SK-N-SH (cell line): ENCODE data around the gene MARCHF4. TPM values are rescaled to one million over a fixed set of nuclear protein-coding genes. Genes with fewer than 3 reads are reported as not detected.

Source experiments
- CTCF ChIA-PET: fragments of 300-600, 350-600 bp; formaldehyde crosslinking; extraction: SDS; loops from one replicate; lab custom pipeline; 2021; lab: Yijun Ruan, JAX
- POLR2A ChIA-PET: fragments of 350-600 bp; sonication (Branson Sonifier 250); formaldehyde crosslinking; extraction: SDS; loops from one replicate; lab custom pipeline; 2020; ENCODE audit warnings: antibody characterized with exemption, inconsistent platforms; lab: Yijun Ruan, JAX
- DNase-seq: peaks from one replicate; pipeline ENCODE4 v3.0.0; 2012
- H2AFZ ChIP-seq: fragments of 200-600 bp; sonication (generic); 2 replicates; pipeline ENCODE4 v1.8.1; 2016; ENCODE audit warnings: antibody characterized with exemption, mild to moderate bottlenecking, low read depth
- H3F3A ChIP-seq: fragments of 200-600 bp; sonication (generic); replicated peaks from 2 replicates; pipeline ENCODE3; 2016; ENCODE audit warnings: antibody characterized with exemption, mild to moderate bottlenecking; ENCODE audit not compliant: insufficient read depth
- H3K27ac ChIP-seq, 2 experiments: fragments of 200-500 bp in 1 of 2; fragments of 200-600 bp in 1 of 2; sonication (Bioruptor generic) in 1 of 2; sonication (generic), shearing (Covaris generic) in 1 of 2; 2 replicates each; pipeline versions ENCODE4 v1.5.1 to v1.6.1; 2014 to 2016; ENCODE audit warnings: low read depth in 2 of 2, inconsistent platforms in 1 of 2, low read length in 1 of 2, mild to moderate bottlenecking in 1 of 2, mixed read lengths in 1 of 2
- H3K27me3 ChIP-seq: fragments of 200-600 bp; sonication (generic), shearing (Covaris generic); 2 replicates; pipeline ENCODE4 v1.6.1; 2016; ENCODE audit warnings: mixed run types; ENCODE audit not compliant: insufficient read depth
- H3K36me3 ChIP-seq, 2 experiments: fragments of 200-500 bp in 1 of 2; fragments of 200-600 bp in 1 of 2; sonication (Bioruptor generic) in 1 of 2; sonication (generic) in 1 of 2; replicated peaks in 1 of 2; 2 replicates each; pipeline versions ENCODE3 to v1.5.1; 2014 to 2016; ENCODE audit warnings: low read length in 1 of 2, mild to moderate bottlenecking in 1 of 2; ENCODE audit not compliant: insufficient read depth in 2 of 2, control insufficient read depth in 1 of 2
- H3K4me1 ChIP-seq, 2 experiments: fragments of 200-500 bp in 1 of 2; fragments of 200-600 bp in 1 of 2; sonication (Bioruptor generic) in 1 of 2; sonication (generic), shearing (Covaris generic) in 1 of 2; 2 replicates each; pipeline versions ENCODE4 v1.5.1 to v1.6.1; 2014 to 2016; ENCODE audit warnings: low read depth in 1 of 2, low read length in 1 of 2, mixed run types in 1 of 2; ENCODE audit not compliant: insufficient read depth in 2 of 2, control insufficient read depth in 1 of 2
- H3K4me2 ChIP-seq: fragments of 200-600 bp; sonication (generic), shearing (Covaris generic); 2 replicates; pipeline ENCODE4 v1.6.1; 2017; ENCODE audit warnings: mixed run types
- H3K4me3 ChIP-seq, 2 experiments: fragments of 200-500 bp in 1 of 2; fragments of 200-600 bp in 1 of 2; sonication (Bioruptor generic) in 1 of 2; sonication (generic), shearing (Covaris generic) in 1 of 2; 2 replicates each; pipeline versions ENCODE4 v1.5.1 to v1.8.1; 2014 to 2016; ENCODE audit warnings: low read depth in 2 of 2, inconsistent platforms in 1 of 2, low read length in 1 of 2, mild to moderate bottlenecking in 1 of 2, mixed read lengths in 1 of 2, moderate library complexity in 1 of 2
- H3K79me2 ChIP-seq: fragments of 200-600 bp; sonication (generic); 2 replicates; pipeline ENCODE4 v1.8.1; 2017; ENCODE audit warnings: mild to moderate bottlenecking; ENCODE audit not compliant: insufficient read depth
- H3K9ac ChIP-seq: fragments of 200-600 bp; sonication (generic); 2 replicates; pipeline ENCODE4 v1.6.1; 2017; ENCODE audit warnings: mixed run types
- H3K9me2 ChIP-seq: fragments of 200-600 bp; sonication (generic); 2 replicates; pipeline ENCODE4 v1.6.1; 2017; ENCODE audit warnings: mixed run types
- H3K9me3 ChIP-seq: fragments of 200-600 bp; sonication (generic); 2 replicates; pipeline ENCODE4 v1.6.1; 2017; ENCODE audit warnings: mixed run types, mild to moderate bottlenecking, moderate library complexity
- H4K20me1 ChIP-seq: fragments of 200-600 bp; sonication (generic); 2 replicates; pipeline ENCODE4 v1.6.1; 2017; ENCODE audit warnings: mild to moderate bottlenecking, mixed run types; ENCODE audit not compliant: insufficient read depth
- CHD2 ChIP-seq: fragments of 150-350 bp; IDR thresholded peaks from 2 replicates; pipeline ENCODE4 v1.6.1; 2018; ENCODE audit warnings: low read length; ENCODE audit not compliant: partially characterized antibody
- EP300 ChIP-seq, 2 experiments: IDR thresholded peaks; 2 replicates each; pipeline versions ENCODE4 v1.4.0 to v1.6.1; 2012; ENCODE audit warnings: borderline replicate concordance in 1 of 2, low read depth in 1 of 2, low read length in 1 of 2
- EZH2phosphoT487 ChIP-seq: fragments of 200-600 bp; sonication (generic); IDR thresholded peaks from 2 replicates; pipeline ENCODE4 v1.6.1; 2017; ENCODE audit warnings: low read depth, mixed run types, mild to moderate bottlenecking, antibody characterized with exemption, moderate library complexity, borderline replicate concordance
- FOSL2 ChIP-seq: IDR thresholded peaks from 2 replicates; pipeline ENCODE4 v1.4.0; 2012; ENCODE audit warnings: low read depth, mild to moderate bottlenecking, moderate library complexity, borderline replicate concordance
- FOXJ3 ChIP-seq: sonication (generic); formaldehyde crosslinking; IDR thresholded peaks from 2 replicates; pipeline ENCODE4 v1.5.1; 2020; ENCODE audit warnings: mild to moderate bottlenecking, missing genetic modification reagents
- FOXM1 ChIP-seq: IDR thresholded peaks from 2 replicates; pipeline ENCODE4 v1.4.0; 2012; ENCODE audit warnings: low read depth, mild to moderate bottlenecking
- GABPA ChIP-seq: IDR thresholded peaks from 2 replicates; pipeline ENCODE4 v1.4.0; 2012; ENCODE audit warnings: low read depth, mild to moderate bottlenecking
- GATA2 ChIP-seq: sonication (generic); formaldehyde crosslinking; IDR thresholded peaks from 2 replicates; pipeline ENCODE4 v1.5.0; 2020; ENCODE audit warnings: mild to moderate bottlenecking, missing genetic modification reagents
- JUND ChIP-seq: IDR thresholded peaks from 2 replicates; pipeline ENCODE4 v1.4.0; 2012
- MEF2A ChIP-seq: IDR thresholded peaks from 2 replicates; pipeline ENCODE4 v1.4.0; 2012; ENCODE audit warnings: low read depth, borderline replicate concordance
- NFIC ChIP-seq: IDR thresholded peaks from 2 replicates; pipeline ENCODE4 v1.4.0; 2012; ENCODE audit warnings: borderline replicate concordance
- NRF1 ChIP-seq: IDR thresholded peaks from 2 replicates; pipeline ENCODE4 v1.6.1; 2012; ENCODE audit warnings: low read depth, mild to moderate bottlenecking, low read length
- POLR2AphosphoS5 ChIP-seq: IDR thresholded peaks from 2 replicates; pipeline ENCODE4 v1.6.1; 2012; ENCODE audit warnings: low read depth, low read length
- RXRA ChIP-seq: IDR thresholded peaks from 2 replicates; pipeline ENCODE4 v1.4.0; 2012; ENCODE audit warnings: low read depth, mild to moderate bottlenecking, borderline replicate concordance
- SIN3A ChIP-seq: IDR thresholded peaks from 2 replicates; pipeline ENCODE4 v1.6.1; 2012; ENCODE audit warnings: low read depth, mild to moderate bottlenecking, low read length, moderate library complexity, borderline replicate concordance
- SMC3 ChIP-seq: IDR thresholded peaks from 2 replicates; pipeline ENCODE4 v1.6.1; 2012; ENCODE audit warnings: low read depth, low read length, improper control_type of control experiment
- TAF1 ChIP-seq: IDR thresholded peaks from 2 replicates; pipeline ENCODE4 v1.6.1; 2012; ENCODE audit warnings: low read depth, mild to moderate bottlenecking, low read length, moderate library complexity, borderline replicate concordance
- TEAD4 ChIP-seq: IDR thresholded peaks from 2 replicates; pipeline ENCODE4 v1.4.0; 2012; ENCODE audit warnings: mild to moderate bottlenecking, borderline replicate concordance; ENCODE audit not compliant: insufficient read depth
- YY1 ChIP-seq: IDR thresholded peaks from 2 replicates; pipeline ENCODE4 v1.4.0; 2012; ENCODE audit warnings: low read depth, mild to moderate bottlenecking
- WGBS: methylation state at CpG from one replicate; pipeline ENCODE4 v1.1.6; 2017; ENCODE audit warnings: low lambda C conversion rate; 5-methylcytosine and 5-hydroxymethylcytosine counted together
- polyA plus RNA-seq, 3 experiments: library from polyadenylated mRNA; depleted of rRNA; stranded (reverse); fragments of >200 nt; gene quantifications; 2 replicates each; pipeline ENCODE4 v1.2.3, GENCODE V29; 2012
- TF ChIP-seq, protein P1 (sequence below): IDR thresholded peaks from 2 replicates; pipeline ENCODE4 v1.4.0; 2012; ENCODE audit warnings: low read depth, borderline replicate concordance
- TF ChIP-seq, protein P2 (sequence below): IDR thresholded peaks from 2 replicates; pipeline ENCODE4 v1.4.0; 2012; ENCODE audit warnings: low read depth, borderline replicate concordance
- TF ChIP-seq, protein P3 (sequence below): IDR thresholded peaks from 2 replicates; pipeline ENCODE4 v1.4.0; 2012; ENCODE audit warnings: low read depth
- TF ChIP-seq, protein P4 (sequence below): fragments of 200-600 bp; sonication (generic); IDR thresholded peaks from 2 replicates; pipeline ENCODE4 v1.6.1; 2017; ENCODE audit warnings: antibody characterized with exemption, mild to moderate bottlenecking, moderate library complexity
- TF ChIP-seq, protein P5 (sequence below): fragments of 150-350 bp; IDR thresholded peaks from 2 replicates; pipeline ENCODE4 v1.6.1; 2017; ENCODE audit warnings: antibody characterized with exemption, low read length, low read depth, borderline replicate concordance
- TF ChIP-seq, protein P6 (sequence below): IDR thresholded peaks from 2 replicates; pipeline ENCODE4 v1.6.1; 2012; ENCODE audit warnings: mild to moderate bottlenecking, low read depth, low read length, moderate library complexity

Gene MARCHF4
- polyA plus RNA-seq, 1 of the 3 experiments (the other 2 are of a cell fraction): 7.6 TPM

DNA sequence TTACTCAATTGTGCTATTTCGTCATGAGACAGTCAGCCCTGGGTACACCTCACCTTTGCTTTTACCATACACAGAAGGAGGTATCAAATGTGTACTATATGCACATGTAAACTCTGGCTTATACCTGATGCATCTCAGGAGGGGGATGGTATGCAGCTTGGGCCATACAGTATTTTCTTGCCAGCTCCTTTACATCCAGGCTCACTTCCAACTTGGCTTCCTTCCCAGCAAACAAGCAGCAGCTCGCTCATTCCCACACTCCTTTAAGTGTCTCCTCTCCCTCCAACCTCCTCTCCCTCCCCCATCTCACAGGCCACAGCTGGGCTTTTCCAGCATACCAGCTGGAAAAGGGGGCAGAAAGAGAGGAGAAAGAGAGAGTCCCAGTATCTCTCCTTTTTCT, 9.6 kb downstream of the MARCHF4 start:
- Histone ChIP-seq H4K20me1 (peaks cover 29% of the 10 kb centered on the region), H3K36me3 (peaks cover 0 to 8% of the 10 kb centered on the region in 2 experiments), H3K9ac (no peak overlapping the region), H3K27ac (peak overlapping the region in 1 of 2 experiments; percentile 49; a peak in 2 of 4 replicates), H3K4me3 (no peak overlapping the region), H3K9me2 (no peaks in the 10 kb centered on the region), H2AFZ (no peak overlapping the region), H3K4me2 (peak overlapping the region; percentile 4; the same call in 1 of the 2 replicates), H3F3A (no peaks in the 10 kb centered on the region), H3K9me3 (no peaks in the 10 kb centered on the region), H3K79me2 (peaks cover 97% of the 10 kb centered on the region), H3K4me1 (peaks cover 23% of the 10 kb centered on the region in 2 experiments), H3K27me3 (no peaks in the 10 kb centered on the region)
- no peak for DNase-seq
- ChIA-PET POLR2A (interaction anchor here (0.7 kb wide), 1 partner anchor 927 kb away, joined by 3 read pairs; no protein-coding TSS in a partner anchor), CTCF (no interaction called here)
- WGBS: 47% methylated on average over 2 of the region's 2 CpGs
- no peak for TF ChIP-seq SIN3A
- TF ChIP-seq EP300 (IDR thresholded peaks at IDR 0.05; ENCODE audit: borderline replicate concordance in 1 of 2, low read depth in 1 of 2, low read length in 1 of 2): peak in 1 of 2 experiments; percentile 30; a peak in 1 of 4 replicates
- TF ChIP-seq, protein P1, sequence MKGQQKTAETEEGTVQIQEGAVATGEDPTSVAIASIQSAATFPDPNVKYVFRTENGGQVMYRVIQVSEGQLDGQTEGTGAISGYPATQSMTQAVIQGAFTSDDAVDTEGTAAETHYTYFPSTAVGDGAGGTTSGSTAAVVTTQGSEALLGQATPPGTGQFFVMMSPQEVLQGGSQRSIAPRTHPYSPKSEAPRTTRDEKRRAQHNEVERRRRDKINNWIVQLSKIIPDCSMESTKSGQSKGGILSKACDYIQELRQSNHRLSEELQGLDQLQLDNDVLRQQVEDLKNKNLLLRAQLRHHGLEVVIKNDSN: no peak
- TF ChIP-seq, protein P2, sequence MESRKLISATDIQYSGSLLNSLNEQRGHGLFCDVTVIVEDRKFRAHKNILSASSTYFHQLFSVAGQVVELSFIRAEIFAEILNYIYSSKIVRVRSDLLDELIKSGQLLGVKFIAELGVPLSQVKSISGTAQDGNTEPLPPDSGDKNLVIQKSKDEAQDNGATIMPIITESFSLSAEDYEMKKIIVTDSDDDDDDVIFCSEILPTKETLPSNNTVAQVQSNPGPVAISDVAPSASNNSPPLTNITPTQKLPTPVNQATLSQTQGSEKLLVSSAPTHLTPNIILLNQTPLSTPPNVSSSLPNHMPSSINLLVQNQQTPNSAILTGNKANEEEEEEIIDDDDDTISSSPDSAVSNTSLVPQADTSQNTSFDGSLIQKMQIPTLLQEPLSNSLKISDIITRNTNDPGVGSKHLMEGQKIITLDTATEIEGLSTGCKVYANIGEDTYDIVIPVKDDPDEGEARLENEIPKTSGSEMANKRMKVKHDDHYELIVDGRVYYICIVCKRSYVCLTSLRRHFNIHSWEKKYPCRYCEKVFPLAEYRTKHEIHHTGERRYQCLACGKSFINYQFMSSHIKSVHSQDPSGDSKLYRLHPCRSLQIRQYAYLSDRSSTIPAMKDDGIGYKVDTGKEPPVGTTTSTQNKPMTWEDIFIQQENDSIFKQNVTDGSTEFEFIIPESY: no peak
- no peak for TF ChIP-seq MEF2A
- TF ChIP-seq JUND: no peak; the same call in 1 of the 2 replicates
- TF ChIP-seq YY1: no peak
- TF ChIP-seq FOXM1: no peak
- no peak for TF ChIP-seq NRF1
- TF ChIP-seq, protein P3, sequence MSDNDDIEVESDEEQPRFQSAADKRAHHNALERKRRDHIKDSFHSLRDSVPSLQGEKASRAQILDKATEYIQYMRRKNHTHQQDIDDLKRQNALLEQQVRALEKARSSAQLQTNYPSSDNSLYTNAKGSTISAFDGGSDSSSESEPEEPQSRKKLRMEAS: peak; percentile 52; the same call in 1 of the 2 replicates
- no peak for TF ChIP-seq FOXJ3 (CRISPR knock-in tag)
- TF ChIP-seq RXRA: no peak; the same call in 1 of the 2 replicates
- no peak for TF ChIP-seq POLR2AphosphoS5
- TF ChIP-seq TAF1: no peak
- TF ChIP-seq FOSL2: no peak
- TF ChIP-seq TEAD4: 0 out of 2 replicates have a peak, but pooled peaks have one; percentile 20
- TF ChIP-seq, protein P4, sequence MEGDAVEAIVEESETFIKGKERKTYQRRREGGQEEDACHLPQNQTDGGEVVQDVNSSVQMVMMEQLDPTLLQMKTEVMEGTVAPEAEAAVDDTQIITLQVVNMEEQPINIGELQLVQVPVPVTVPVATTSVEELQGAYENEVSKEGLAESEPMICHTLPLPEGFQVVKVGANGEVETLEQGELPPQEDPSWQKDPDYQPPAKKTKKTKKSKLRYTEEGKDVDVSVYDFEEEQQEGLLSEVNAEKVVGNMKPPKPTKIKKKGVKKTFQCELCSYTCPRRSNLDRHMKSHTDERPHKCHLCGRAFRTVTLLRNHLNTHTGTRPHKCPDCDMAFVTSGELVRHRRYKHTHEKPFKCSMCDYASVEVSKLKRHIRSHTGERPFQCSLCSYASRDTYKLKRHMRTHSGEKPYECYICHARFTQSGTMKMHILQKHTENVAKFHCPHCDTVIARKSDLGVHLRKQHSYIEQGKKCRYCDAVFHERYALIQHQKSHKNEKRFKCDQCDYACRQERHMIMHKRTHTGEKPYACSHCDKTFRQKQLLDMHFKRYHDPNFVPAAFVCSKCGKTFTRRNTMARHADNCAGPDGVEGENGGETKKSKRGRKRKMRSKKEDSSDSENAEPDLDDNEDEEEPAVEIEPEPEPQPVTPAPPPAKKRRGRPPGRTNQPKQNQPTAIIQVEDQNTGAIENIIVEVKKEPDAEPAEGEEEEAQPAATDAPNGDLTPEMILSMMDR: no peak
- no peak for TF ChIP-seq EZH2phosphoT487
- TF ChIP-seq GATA2 (CRISPR knock-in tag): no peak
- TF ChIP-seq NFIC: peak; percentile 95
- TF ChIP-seq, protein P5, sequence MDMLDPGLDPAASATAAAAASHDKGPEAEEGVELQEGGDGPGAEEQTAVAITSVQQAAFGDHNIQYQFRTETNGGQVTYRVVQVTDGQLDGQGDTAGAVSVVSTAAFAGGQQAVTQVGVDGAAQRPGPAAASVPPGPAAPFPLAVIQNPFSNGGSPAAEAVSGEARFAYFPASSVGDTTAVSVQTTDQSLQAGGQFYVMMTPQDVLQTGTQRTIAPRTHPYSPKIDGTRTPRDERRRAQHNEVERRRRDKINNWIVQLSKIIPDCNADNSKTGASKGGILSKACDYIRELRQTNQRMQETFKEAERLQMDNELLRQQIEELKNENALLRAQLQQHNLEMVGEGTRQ: no peak
- TF ChIP-seq GABPA: no peak
- TF ChIP-seq SMC3: no peak
- TF ChIP-seq, protein P6, sequence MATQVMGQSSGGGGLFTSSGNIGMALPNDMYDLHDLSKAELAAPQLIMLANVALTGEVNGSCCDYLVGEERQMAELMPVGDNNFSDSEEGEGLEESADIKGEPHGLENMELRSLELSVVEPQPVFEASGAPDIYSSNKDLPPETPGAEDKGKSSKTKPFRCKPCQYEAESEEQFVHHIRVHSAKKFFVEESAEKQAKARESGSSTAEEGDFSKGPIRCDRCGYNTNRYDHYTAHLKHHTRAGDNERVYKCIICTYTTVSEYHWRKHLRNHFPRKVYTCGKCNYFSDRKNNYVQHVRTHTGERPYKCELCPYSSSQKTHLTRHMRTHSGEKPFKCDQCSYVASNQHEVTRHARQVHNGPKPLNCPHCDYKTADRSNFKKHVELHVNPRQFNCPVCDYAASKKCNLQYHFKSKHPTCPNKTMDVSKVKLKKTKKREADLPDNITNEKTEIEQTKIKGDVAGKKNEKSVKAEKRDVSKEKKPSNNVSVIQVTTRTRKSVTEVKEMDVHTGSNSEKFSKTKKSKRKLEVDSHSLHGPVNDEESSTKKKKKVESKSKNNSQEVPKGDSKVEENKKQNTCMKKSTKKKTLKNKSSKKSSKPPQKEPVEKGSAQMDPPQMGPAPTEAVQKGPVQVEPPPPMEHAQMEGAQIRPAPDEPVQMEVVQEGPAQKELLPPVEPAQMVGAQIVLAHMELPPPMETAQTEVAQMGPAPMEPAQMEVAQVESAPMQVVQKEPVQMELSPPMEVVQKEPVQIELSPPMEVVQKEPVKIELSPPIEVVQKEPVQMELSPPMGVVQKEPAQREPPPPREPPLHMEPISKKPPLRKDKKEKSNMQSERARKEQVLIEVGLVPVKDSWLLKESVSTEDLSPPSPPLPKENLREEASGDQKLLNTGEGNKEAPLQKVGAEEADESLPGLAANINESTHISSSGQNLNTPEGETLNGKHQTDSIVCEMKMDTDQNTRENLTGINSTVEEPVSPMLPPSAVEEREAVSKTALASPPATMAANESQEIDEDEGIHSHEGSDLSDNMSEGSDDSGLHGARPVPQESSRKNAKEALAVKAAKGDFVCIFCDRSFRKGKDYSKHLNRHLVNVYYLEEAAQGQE: peak; percentile 36; the same call in 1 of the 2 replicates
- no peak for TF ChIP-seq CHD2
